HG02943 (cell line): Measurements from ENCODE around the gene PITPNC1.
"Not testable (repeated sequence)": the region's sequence is repeated elsewhere in the genome, so short reads cannot be mapped to it uniquely, and the experiment has no call there.

Source experiments
- ATAC-seq: cut with Tn5 transposase; IDR thresholded peaks from one replicate; pipeline ENCODE4 v1.9.1; 2021; ENCODE audit warnings: mild to moderate bottlenecking, low read depth, moderate library complexity; ENCODE audit not compliant: unreplicated experiment

The PITPNC1 gene

GRCh38 chr17:67427424-67427823, 50.3 kb downstream of the PITPNC1 start:
- ATAC-seq, result no peak

GRCh38 chr17:67430515-67430914, 53.4 kb downstream of the PITPNC1 start:
- not testable (repeated sequence) for ATAC-seq

- ATAC-seq, result no peak
Measured at GRCh38 chr17:67431249-67432015, 54.4 kb downstream of the PITPNC1 start.

GRCh38 chr17:67433248-67433924, 56.3 kb downstream of the PITPNC1 start:
- ATAC-seq, result no peak

- ATAC-seq, result no peak
Measured at GRCh38 chr17:67434061-67434525, 57.0 kb downstream of the PITPNC1 start.

- no peak for ATAC-seq
Measured at GRCh38 chr17:67435122-67435521, 58.0 kb downstream of the PITPNC1 start.

- ATAC-seq, result no peak
Measured at GRCh38 chr17:67435786-67436185, 58.7 kb downstream of the PITPNC1 start.

GRCh38 chr17:67436233-67436632, 59.2 kb downstream of the PITPNC1 start:
- no peak for ATAC-seq

- ATAC-seq, result no peak
Measured at GRCh38 chr17:67438667-67439066, 61.6 kb downstream of the PITPNC1 start.

GRCh38 chr17:67439269-67439668, 62.2 kb downstream of the PITPNC1 start:
- ATAC-seq, result no peak

GRCh38 chr17:67440277-67441051, 63.4 kb downstream of the PITPNC1 start:
- no peak for ATAC-seq

GRCh38 chr17:67441052-67441895, 64.2 kb downstream of the PITPNC1 start:
- no peak for ATAC-seq

- ATAC-seq, result no peak
Measured at GRCh38 chr17:67441896-67442219, 64.8 kb downstream of the PITPNC1 start.

GRCh38 chr17:67442787-67443624, 65.9 kb downstream of the PITPNC1 start:
- ATAC-seq, result no peak

- no peak for ATAC-seq
Measured at GRCh38 chr17:67443931-67444595, 67.0 kb downstream of the PITPNC1 start.

- ATAC-seq, result no peak
Measured at GRCh38 chr17:67448449-67448848, 71.4 kb downstream of the PITPNC1 start.

- no peak for ATAC-seq
Measured at GRCh38 chr17:67449065-67449464, 72.0 kb downstream of the PITPNC1 start.

GRCh38 chr17:67449845-67450755, 73.0 kb downstream of the PITPNC1 start:
- ATAC-seq, result no peak
